Loucy (cell line): ENCODE measurements around the gene MYMX.

Experiments used
- H2AFZ ChIP-seq: fragments of 200-600 bp; sonication (generic); 2 replicates; pipeline ENCODE4 v1.6.0; 2016; ENCODE audit warnings: antibody characterized with exemption, mild to moderate bottlenecking, low read length, moderate library complexity
- H3F3A ChIP-seq: fragments of 200-600 bp; 2 replicates; pipeline ENCODE4 v1.6.0; 2016; ENCODE audit warnings: antibody characterized with exemption, low read depth, mild to moderate bottlenecking
- H3K27me3 ChIP-seq: fragments of 200-600 bp; sonication (generic); 2 replicates; pipeline ENCODE4 v1.6.1; 2014; ENCODE audit warnings: low read length, mild to moderate bottlenecking; ENCODE audit not compliant: insufficient read depth, poor library complexity, severe bottlenecking
- H3K36me3 ChIP-seq: fragments of 200-600 bp; sonication (generic); 2 replicates; pipeline ENCODE4 v1.6.1; 2016; ENCODE audit warnings: low read length; ENCODE audit not compliant: insufficient read depth
- H3K4me1 ChIP-seq: fragments of 200-600 bp; sonication (generic); 2 replicates; pipeline ENCODE4 v1.5.1; 2014; ENCODE audit warnings: low read length, mild to moderate bottlenecking; ENCODE audit not compliant: insufficient read depth, poor library complexity, severe bottlenecking
- H3K4me2 ChIP-seq: fragments of 200-600 bp; sonication (generic); 2 replicates; pipeline ENCODE4 v1.6.0; 2014; ENCODE audit warnings: antibody characterized with exemption, low read length, low read depth, mild to moderate bottlenecking; ENCODE audit not compliant: poor library complexity, severe bottlenecking
- H3K4me3 ChIP-seq: fragments of 200-600 bp; sonication (generic); 2 replicates; pipeline ENCODE4 v1.5.1; 2014; ENCODE audit warnings: low read length, mild to moderate bottlenecking, mixed read lengths; ENCODE audit not compliant: poor library complexity, severe bottlenecking
- H3K79me2 ChIP-seq: fragments of 200-600 bp; sonication (generic); 2 replicates; pipeline ENCODE4 v1.6.1; 2014; ENCODE audit warnings: low read length; ENCODE audit not compliant: insufficient read depth
- H3K9ac ChIP-seq: fragments of 200-600 bp; sonication (generic); 2 replicates; pipeline ENCODE4 v1.6.0; 2014; ENCODE audit warnings: mild to moderate bottlenecking, low read depth, low read length, moderate library complexity; ENCODE audit not compliant: poor library complexity, severe bottlenecking
- H3K9me2 ChIP-seq: fragments of 200-600 bp; sonication (generic); replicated peaks from 2 replicates; pipeline ENCODE4 v1.6.1; 2016; ENCODE audit warnings: low read depth, low read length, mixed read lengths
- H3K9me3 ChIP-seq: fragments of 200-600 bp; sonication (generic); 2 replicates; pipeline ENCODE4 v1.6.1; 2014; ENCODE audit warnings: mild to moderate bottlenecking, antibody characterized with exemption, low read length, low read depth; ENCODE audit not compliant: insufficient read depth
- H4K20me1 ChIP-seq: fragments of 200-600 bp; sonication (generic); 2 replicates; pipeline ENCODE4 v1.6.0; 2014; ENCODE audit warnings: antibody characterized with exemption, low read length, mild to moderate bottlenecking; ENCODE audit not compliant: insufficient read depth, poor library complexity, severe bottlenecking
- EZH2phosphoT487 ChIP-seq: fragments of 200-600 bp; IDR thresholded peaks from 2 replicates; pipeline ENCODE4 v1.6.1; 2018; ENCODE audit warnings: antibody characterized with exemption, mild to moderate bottlenecking, moderate library complexity, borderline replicate concordance
- TF ChIP-seq, protein P1 (sequence below): fragments of 200-600 bp; sonication (generic); conservative IDR thresholded peaks from 2 replicates; pipeline ENCODE4 v1.5.1; 2014; ENCODE audit warnings: mild to moderate bottlenecking, antibody characterized with exemption, low read length

Gene MYMX

GRCh38 chr6:44255871-44256774, 39.4 kb downstream of the MYMX start:
- H3K9me2 ChIP-seq, result no peaks in the 10 kb centered on the region
- H3K4me3 ChIP-seq, result peak overlapping the region; percentile 77
- peak overlapping the region; percentile 70 for H3K9ac ChIP-seq
- H3K9me3 ChIP-seq, result no peaks in the 10 kb centered on the region
- peaks cover 21% of the 10 kb centered on the region for H3K4me1 ChIP-seq
- H4K20me1 ChIP-seq, result peaks cover 44% of the 10 kb centered on the region
- H3K27me3 ChIP-seq, result no peaks in the 10 kb centered on the region
- H3K36me3 ChIP-seq, result peaks cover 50% of the 10 kb centered on the region
- H2AFZ ChIP-seq, result 0 out of 2 replicates have a peak overlapping the region, but pooled peaks have one; percentile 90
- peaks cover 41% of the 10 kb centered on the region for H3K79me2 ChIP-seq
- TF ChIP-seq, protein P1, sequence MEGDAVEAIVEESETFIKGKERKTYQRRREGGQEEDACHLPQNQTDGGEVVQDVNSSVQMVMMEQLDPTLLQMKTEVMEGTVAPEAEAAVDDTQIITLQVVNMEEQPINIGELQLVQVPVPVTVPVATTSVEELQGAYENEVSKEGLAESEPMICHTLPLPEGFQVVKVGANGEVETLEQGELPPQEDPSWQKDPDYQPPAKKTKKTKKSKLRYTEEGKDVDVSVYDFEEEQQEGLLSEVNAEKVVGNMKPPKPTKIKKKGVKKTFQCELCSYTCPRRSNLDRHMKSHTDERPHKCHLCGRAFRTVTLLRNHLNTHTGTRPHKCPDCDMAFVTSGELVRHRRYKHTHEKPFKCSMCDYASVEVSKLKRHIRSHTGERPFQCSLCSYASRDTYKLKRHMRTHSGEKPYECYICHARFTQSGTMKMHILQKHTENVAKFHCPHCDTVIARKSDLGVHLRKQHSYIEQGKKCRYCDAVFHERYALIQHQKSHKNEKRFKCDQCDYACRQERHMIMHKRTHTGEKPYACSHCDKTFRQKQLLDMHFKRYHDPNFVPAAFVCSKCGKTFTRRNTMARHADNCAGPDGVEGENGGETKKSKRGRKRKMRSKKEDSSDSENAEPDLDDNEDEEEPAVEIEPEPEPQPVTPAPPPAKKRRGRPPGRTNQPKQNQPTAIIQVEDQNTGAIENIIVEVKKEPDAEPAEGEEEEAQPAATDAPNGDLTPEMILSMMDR, result no peak
- TF ChIP-seq EZH2phosphoT487, result no peak
- peaks cover 22% of the 10 kb centered on the region for H3F3A ChIP-seq
- peak overlapping the region; percentile 94 for H3K4me2 ChIP-seq

GRCh38 chr6:44256775-44257024, 40.0 kb downstream of the MYMX start:
- Histone ChIP-seq H3K4me2 (peak overlapping the region; percentile 94), H4K20me1 (peaks cover 39% of the 10 kb centered on the region), H3F3A (peaks cover 19% of the 10 kb centered on the region), H3K9ac (peak overlapping the region; percentile 70), H3K9me3 (no peaks in the 10 kb centered on the region), H3K9me2 (no peaks in the 10 kb centered on the region), H3K27me3 (no peaks in the 10 kb centered on the region), H2AFZ (peak overlapping the region; percentile 90), H3K79me2 (peaks cover 37% of the 10 kb centered on the region), H3K4me3 (peak overlapping the region; percentile 77), H3K36me3 (peaks cover 44% of the 10 kb centered on the region; the same call in 1 of the 2 replicates), H3K4me1 (peaks cover 24% of the 10 kb centered on the region)
- TF ChIP-seq, protein P1, result no peak
- TF ChIP-seq EZH2phosphoT487, result no peak

DNA sequence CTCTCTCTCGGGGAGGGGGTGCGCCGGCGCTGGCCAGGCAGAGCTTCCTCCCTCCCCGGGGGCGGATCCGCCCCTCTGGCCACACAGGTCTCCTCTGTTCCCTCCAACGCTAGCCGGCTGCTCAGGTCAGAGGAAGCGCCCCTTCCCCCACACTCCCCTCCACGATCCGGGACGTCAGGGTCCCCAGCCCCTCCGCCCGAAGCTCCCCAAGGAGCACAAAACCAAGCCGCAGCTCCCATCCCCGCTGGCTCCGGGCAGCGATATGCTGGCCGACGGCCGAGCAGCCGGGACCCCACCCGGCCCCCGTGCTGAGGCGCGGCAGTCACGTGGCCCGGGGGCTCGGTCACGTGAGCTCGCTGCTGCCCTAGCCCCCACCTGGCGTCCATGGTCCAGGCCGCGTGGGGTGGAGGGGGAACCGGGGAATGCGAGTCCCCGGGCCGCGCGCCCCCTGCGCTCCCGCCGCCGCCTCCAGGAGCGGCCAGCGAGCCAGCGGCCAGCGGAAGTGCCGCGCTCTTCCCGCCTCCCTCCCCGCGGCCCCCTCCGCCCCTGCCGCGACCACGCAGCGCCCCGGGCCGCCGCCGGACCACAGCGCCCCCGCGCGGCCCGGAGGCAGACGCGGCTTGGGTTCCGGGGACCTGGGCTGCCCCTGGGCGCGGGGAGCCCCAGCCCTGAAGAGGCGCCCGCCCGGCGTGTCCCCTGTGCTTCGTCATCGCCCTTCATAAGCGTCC, 40.5 kb downstream of the MYMX start, which contains the start of gene SLC35B2:
Gene SLC35B2 (minus strand): TSS at position 504 of the 728 bp plus-strand sequence. CDS start 118 bp downstream, at position 386.
- Histone ChIP-seq H3F3A (peaks cover 17% of the 10 kb centered on the region), H3K9ac (peak within 1 kb of the TSS; percentile 70), H4K20me1 (peaks cover 38% of the 10 kb centered on the region), H3K9me2 (no peaks in the 10 kb centered on the region), H3K79me2 (peaks cover 37% of the 10 kb centered on the region), H2AFZ (peak within 1 kb of the TSS; percentile 90), H3K36me3 (peaks cover 39% of the 10 kb centered on the region; the same call in 1 of the 2 replicates), H3K4me2 (peak within 1 kb of the TSS; percentile 94), H3K27me3 (no peaks in the 10 kb centered on the region), H3K4me3 (peak within 1 kb of the TSS; percentile 77), H3K9me3 (no peaks in the 10 kb centered on the region), H3K4me1 (peaks cover 29% of the 10 kb centered on the region)
- TF ChIP-seq, protein P1, result peak; percentile 57
- TF ChIP-seq EZH2phosphoT487, result no peak
